ENCODE measurements around the gene BEND6. TPM values are rescaled to one million over a fixed set of nuclear protein-coding genes. Genes with fewer than 3 reads are reported as not detected.

The BEND6 gene
- total and polyA plus RNA-seq, 2 of the 4 experiments (the other 2 are of a cell fraction), result 4.1 to 9.7 TPM

GRCh38 chr6:56940463-56940862 is 14.4 kb upstream of the BEND6 start (continued):
- no peak for TF ChIP-seq CTCF (conservative IDR thresholded peaks at IDR 0.05; ENCODE audit: low read depth, low read length)

GRCh38 chr6:56940977-56941376 is 13.9 kb upstream of the BEND6 start:
- TF ChIP-seq FOS (IDR thresholded peaks at IDR 0.05; ENCODE audit: low read depth, low read length) (no peak), RCOR1 (IDR thresholded peaks at IDR 0.05; ENCODE audit: insufficient replicate concordance, low read length) (no peak), RFX5 (IDR thresholded peaks at IDR 0.05; ENCODE audit: low read depth, low read length) (no peak), NFE2L2 (IDR thresholded peaks at IDR 0.05; ENCODE audit: low read depth, low read length) (no peak), POLR2A (IDR thresholded peaks at IDR 0.05; ENCODE audit: low read depth, low read length) (no peak), CEBPB (IDR thresholded peaks at IDR 0.05; ENCODE audit: low read depth, low read length) (no peak), BHLHE40 (IDR thresholded peaks at IDR 0.05; ENCODE audit: low read depth, low read length) (no peak), USF2 (IDR thresholded peaks at IDR 0.05; ENCODE audit: low read depth, low read length) (no peak), MAFK (IDR thresholded peaks at IDR 0.05; ENCODE audit: low read depth, low read length) (no peak), MAZ (IDR thresholded peaks at IDR 0.05; ENCODE audit: borderline replicate concordance, low read depth, low read length) (no peak), ELK1 (IDR thresholded peaks at IDR 0.05; ENCODE audit: borderline replicate concordance, low read depth, low read length) (no peak), RAD21 (IDR thresholded peaks at IDR 0.05; ENCODE audit: low read length) (no peak), MXI1 (IDR thresholded peaks at IDR 0.05; ENCODE audit: borderline replicate concordance, low read depth, low read length) (no peak), CHD1 (IDR thresholded peaks at IDR 0.05; ENCODE audit: low read depth, low read length) (no peak), SMC3 (IDR thresholded peaks at IDR 0.05; ENCODE audit: low read depth, low read length) (no peak)
- in situ Hi-C loops (cut with MboI; ENCODE audit: low sequenced_read_pairs) (no loop called here), intact Hi-C loops (cut with micrococcal nuclease) (no loop called here), dilution Hi-C loops (cut with HindIII; ENCODE audit: low sequenced_read_pairs, unreplicated experiment) (no loop called here)
- H3K56ac ChIP-seq (ENCODE audit: extremely low read depth, insufficient read depth, low read length), result no peak overlapping the region
- no peak for ATAC-seq (ENCODE audit: low read depth)
- no peaks in the 10 kb centered on the region for H3K27me3 ChIP-seq (ENCODE audit: control insufficient read depth, insufficient read depth, low read length)
- peaks cover 0 to 11% of the 10 kb centered on the region in 2 experiments; a peak in 2 of 4 replicates for H3K79me1 ChIP-seq (ENCODE audit: low read depth in 1 of 2, low read length in 2 of 2)
- no peak overlapping the region for H2BK120ac ChIP-seq (ENCODE audit: low read depth, low read length)
- H3K27ac ChIP-seq (ENCODE audit: insufficient read depth, low read length), result no peak overlapping the region
- POLR2A ChIA-PET (ENCODE audit: unreplicated experiment), result no interaction called here
- no peak for DNase-seq
- H4K20me1 ChIP-seq (ENCODE audit: insufficient read depth, low read length), result peaks cover 6% of the 10 kb centered on the region; the same call in 1 of the 2 replicates
- H3K4ac ChIP-seq (ENCODE audit: low read depth, low read length), result no peak overlapping the region
- no peak overlapping the region for H2AK5ac ChIP-seq (ENCODE audit: low read depth, low read length)
- no peak overlapping the region for H2BK20ac ChIP-seq (ENCODE audit: low read depth, low read length)
- peaks cover 6% of the 10 kb centered on the region for H3K9me3 ChIP-seq (ENCODE audit: control insufficient read depth, insufficient read depth, low read length)
- H4K8ac ChIP-seq (ENCODE audit: low read depth in 2 of 2, low read length in 2 of 2), result no peak overlapping the region
- CTCF ChIA-PET, result no interaction called here
- no peak overlapping the region for H2BK15ac ChIP-seq (ENCODE audit: low read depth, low read length)
- no peak overlapping the region for H3K4me3 ChIP-seq (ENCODE audit: insufficient read depth, low read depth, low read length)
- H4K5ac ChIP-seq (ENCODE audit: low read depth, low read length), result no peak overlapping the region
- peaks cover 3% of the 10 kb centered on the region; the same call in 1 of the 2 replicates for H3K4me1 ChIP-seq (ENCODE audit: control insufficient read depth, insufficient read depth, low read length)
- no peak overlapping the region for H3K23ac ChIP-seq (ENCODE audit: low read depth, low read length)
- no peak overlapping the region for H3K4me2 ChIP-seq (ENCODE audit: low read depth, low read length)
- H2AK9ac ChIP-seq (replicated peaks; ENCODE audit: low read depth, low read length, poor library complexity), result no peak overlapping the region
- no peak overlapping the region for H3K14ac ChIP-seq (replicated peaks; ENCODE audit: low read depth, low read length)
- BruUV-seq (replicated peaks), result no TSS peak
- no peak overlapping the region for H2BK5ac ChIP-seq (ENCODE audit: low read depth, low read length, poor library complexity, severe bottlenecking)
- H4K91ac ChIP-seq (ENCODE audit: insufficient read depth, low read depth, low read length), result no peak overlapping the region
- H3K18ac ChIP-seq (ENCODE audit: low read depth, low read length), result no peak overlapping the region
- no peaks in the 10 kb centered on the region for H3K36me3 ChIP-seq (ENCODE audit: control insufficient read depth, insufficient read depth, low read length)
- H2AFZ ChIP-seq (replicated peaks; ENCODE audit: low read length, poor library complexity), result no peak overlapping the region
- no peak overlapping the region for H3K9ac ChIP-seq (ENCODE audit: low read depth, low read length)
- no peaks in the 10 kb centered on the region for H3K9me1 ChIP-seq (ENCODE audit: insufficient read depth, low read length)

Measured in IMR-90 (cell line).